LNCAP (cell line): ENCODE measurements around the gene PPL.

Experiments
- CTCF ChIP-seq: fragments of 450-650 bp; IDR thresholded peaks from 2 replicates; pipeline ENCODE4 v1.5.1; 2017; ENCODE audit warnings: mild to moderate bottlenecking

PPL gene

GRCh38 chr16:4882633-4883285 is 54.2 kb downstream of the PPL start:
- TF ChIP-seq CTCF = no peak

GRCh38 chr16:4882000-4882632 is 54.8 kb downstream of the PPL start:
- no peak for TF ChIP-seq CTCF

GRCh38 chr16:4880006-4880580 is 56.9 kb downstream of the PPL start:
- TF ChIP-seq CTCF = no peak

GRCh38 chr16:4879049-4879448 is 57.9 kb downstream of the PPL start:
- no peak for TF ChIP-seq CTCF

GRCh38 chr16:4877380-4877685 is 59.6 kb downstream of the PPL start:
- no peak for TF ChIP-seq CTCF

- no peak for TF ChIP-seq CTCF
Observed at GRCh38 chr16:4876646-4877379, 60.1 kb downstream of the PPL start.

GRCh38 chr16:4874666-4875065 is 62.3 kb downstream of the PPL start:
- TF ChIP-seq CTCF = no peak
